Suprapubic skin (tissue), 3 donors: ENCODE data around the gene TGM2.

ENCODE experiments used
- POLR2AphosphoS5 ChIP-seq, 3 donors: sonication (generic); formaldehyde crosslinking; IDR thresholded peaks; one replicate each; pipeline ENCODE4 v1.6.1; 2017; ENCODE audit warnings: antibody characterized with exemption in 3 of 3
- TF ChIP-seq, protein P1 (sequence below), 2 donors: fragments of 200-600 bp in 1 of 2; fragments of 450-650 bp in 1 of 2; sonication (generic) in 1 of 2; IDR thresholded peaks; one replicate each; pipeline ENCODE4 v1.5.1; 2016 to 2019; ENCODE audit warnings: antibody characterized with exemption in 2 of 2, mild to moderate bottlenecking in 1 of 2, moderate library complexity in 1 of 2

DNA sequence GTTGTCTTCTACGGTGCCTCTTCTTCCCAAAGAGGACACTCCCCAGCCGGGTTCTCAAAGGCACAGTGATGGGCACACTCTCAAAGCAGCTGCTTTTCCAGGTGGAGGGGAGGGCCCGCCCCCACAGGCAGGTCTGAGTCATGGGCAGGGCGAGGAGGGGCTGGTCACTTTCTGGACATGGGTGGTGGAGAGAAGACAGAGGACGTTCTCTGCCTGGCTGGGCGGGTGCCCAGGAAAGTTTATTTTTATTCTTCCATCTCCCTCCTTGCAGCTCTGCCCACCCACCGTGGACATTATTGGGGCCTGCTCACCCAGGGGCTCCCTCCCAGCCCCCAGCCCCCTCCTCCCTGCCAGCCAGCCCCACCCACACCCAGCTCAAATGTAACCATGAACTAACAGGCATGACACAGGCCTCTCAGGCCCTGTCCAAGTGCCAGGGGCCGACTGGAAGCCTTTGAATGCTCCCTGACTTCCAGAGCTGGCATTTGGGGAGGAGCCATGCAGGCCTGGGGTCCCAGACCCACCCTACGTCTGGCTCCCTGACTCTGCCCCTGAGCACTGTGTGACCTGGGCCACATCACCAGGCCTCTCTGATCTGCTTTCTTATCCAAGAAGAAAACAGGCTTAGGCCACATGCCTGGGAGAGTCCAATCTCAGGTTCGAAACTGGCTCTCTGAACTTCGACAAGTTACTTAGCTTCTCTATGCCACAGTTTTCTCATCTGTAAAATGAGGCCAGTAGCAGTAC is 8.0 kb downstream of the TGM2 start:
- TF ChIP-seq, protein P1, sequence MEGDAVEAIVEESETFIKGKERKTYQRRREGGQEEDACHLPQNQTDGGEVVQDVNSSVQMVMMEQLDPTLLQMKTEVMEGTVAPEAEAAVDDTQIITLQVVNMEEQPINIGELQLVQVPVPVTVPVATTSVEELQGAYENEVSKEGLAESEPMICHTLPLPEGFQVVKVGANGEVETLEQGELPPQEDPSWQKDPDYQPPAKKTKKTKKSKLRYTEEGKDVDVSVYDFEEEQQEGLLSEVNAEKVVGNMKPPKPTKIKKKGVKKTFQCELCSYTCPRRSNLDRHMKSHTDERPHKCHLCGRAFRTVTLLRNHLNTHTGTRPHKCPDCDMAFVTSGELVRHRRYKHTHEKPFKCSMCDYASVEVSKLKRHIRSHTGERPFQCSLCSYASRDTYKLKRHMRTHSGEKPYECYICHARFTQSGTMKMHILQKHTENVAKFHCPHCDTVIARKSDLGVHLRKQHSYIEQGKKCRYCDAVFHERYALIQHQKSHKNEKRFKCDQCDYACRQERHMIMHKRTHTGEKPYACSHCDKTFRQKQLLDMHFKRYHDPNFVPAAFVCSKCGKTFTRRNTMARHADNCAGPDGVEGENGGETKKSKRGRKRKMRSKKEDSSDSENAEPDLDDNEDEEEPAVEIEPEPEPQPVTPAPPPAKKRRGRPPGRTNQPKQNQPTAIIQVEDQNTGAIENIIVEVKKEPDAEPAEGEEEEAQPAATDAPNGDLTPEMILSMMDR (IDR thresholded peaks at IDR 0.05) = no peak
- TF ChIP-seq POLR2AphosphoS5 (IDR thresholded peaks at IDR 0.05) = no peak
